Measurements from ENCODE around the gene WNK1.
"Not testable (repeated sequence)": the region's sequence is repeated elsewhere in the genome, so short reads cannot be mapped to it uniquely, and the experiment has no call there.

Gene WNK1

DNA sequence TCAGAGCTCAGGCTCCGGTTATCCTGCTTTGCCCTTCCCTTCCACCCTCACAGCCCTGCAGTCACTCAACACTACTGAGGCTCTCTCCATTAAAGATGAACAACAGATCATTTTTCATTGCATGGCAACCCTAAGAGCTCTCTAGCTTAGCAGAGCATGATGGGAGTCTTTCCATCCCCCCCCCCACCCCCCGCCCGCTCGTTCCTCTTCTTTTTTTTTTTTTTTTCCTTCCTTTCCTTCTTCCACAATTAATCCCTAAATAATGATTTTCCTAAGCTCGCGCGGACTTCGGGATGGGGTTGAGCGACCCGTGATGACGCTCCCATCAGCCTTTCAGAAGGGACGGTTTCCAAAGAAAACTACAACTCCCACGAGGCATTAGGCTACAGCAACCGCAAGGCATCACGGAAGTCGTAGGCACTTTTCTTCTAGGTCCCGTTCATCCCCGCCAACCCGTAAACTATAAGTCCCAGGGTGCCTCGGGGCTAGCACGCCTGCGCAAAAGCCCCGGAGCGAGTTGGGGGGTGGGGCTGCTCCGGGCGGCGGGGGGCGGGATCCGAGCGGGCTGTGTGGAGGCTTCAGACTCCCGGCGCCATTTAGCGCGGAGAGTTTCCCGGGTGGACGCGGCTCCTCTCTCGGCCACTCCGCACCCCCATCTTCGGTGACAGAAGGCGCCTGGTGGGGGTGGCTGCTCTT lies at the start of gene WNK1:
Gene WNK1, plus strand, starts transcription at position 581 of the 696 bp plus-strand sequence. CDS start 987 bp downstream, outside the sequence.
- peak; percentile 100 for DNase-seq

DNA sequence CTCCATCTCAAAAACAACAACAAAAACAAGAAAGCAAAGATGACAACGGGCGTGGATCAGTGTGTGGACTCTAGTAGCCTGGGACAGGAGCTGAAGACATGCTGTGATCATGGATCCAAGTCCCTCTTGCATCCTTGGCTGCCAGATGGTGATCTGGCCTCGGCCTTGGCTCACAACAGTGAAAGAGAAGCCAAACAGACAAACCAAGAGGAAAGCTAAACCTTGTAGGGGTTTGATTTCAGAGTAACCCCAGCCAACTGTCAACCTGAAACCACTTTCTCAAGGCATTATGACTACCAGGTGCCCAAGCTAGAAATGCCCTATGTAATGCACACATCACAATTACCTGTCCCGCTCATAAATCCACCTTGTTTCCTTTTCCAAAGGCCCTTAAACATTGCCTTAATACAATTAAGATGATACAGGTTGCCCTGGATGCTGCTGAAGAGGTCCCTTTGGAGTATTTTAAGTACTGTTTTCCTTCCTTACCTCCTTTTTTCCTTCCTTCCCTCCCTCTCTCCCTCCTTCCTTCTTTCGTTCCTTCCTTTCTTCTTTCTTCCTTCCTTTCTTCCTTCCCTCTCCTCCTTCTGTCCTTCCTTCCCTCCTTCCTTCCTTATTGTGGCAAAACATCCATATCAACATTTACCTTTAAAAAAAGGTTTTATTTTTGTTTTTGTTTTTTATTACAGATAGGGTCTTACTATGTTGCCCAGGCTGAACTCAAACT lies 47.7 kb upstream of the WNK1 start:
- no peak for DNase-seq

DNA sequence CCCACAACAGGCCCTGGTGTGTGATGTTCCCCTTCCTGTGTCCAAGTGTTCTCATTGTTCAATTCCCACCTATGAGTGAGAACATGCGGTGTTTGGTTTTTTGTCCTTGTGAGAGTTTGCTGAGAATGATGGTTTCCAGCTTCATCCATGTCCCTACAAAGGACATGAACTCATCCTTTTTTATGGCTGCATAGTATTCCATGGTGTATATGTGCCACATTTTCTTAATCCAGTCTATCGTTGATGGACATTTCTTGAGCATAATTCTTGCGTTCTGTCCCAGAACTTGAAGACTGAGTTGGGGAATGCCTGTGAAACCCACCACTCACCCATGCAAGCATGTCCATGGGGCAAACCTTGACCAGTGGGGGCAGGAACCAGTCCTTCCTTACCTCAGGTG lies 44.3 kb upstream of the WNK1 start:
- not testable (repeated sequence) for DNase-seq

DNA sequence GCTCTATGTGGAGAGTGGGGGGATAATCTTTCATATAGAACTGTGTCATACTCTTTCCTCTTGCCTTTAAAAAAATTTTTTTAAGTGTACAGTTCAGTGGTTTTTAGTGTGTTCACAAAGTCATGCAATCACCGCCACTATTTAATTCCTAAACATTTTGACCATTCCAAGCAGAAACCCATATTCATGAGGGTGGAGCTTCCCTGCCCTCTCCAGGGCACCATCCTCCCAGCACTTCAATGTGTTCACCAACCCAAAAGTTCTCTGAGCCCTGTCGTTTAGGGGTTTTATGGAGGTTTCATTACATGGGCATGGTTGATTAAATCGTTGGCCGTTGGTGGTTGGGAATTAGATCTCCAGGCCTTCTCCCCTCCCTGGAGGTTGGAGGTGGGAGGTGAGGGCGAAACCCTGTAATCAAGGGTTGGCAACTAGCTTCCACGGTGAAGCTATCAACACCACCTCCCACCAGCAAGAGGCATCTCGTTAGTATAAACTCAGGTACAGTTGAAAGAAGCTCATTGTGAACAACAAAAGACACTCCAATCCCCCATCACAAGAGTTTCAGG lies 42.8 kb upstream of the WNK1 start:
- DNase-seq, result no peak

DNA sequence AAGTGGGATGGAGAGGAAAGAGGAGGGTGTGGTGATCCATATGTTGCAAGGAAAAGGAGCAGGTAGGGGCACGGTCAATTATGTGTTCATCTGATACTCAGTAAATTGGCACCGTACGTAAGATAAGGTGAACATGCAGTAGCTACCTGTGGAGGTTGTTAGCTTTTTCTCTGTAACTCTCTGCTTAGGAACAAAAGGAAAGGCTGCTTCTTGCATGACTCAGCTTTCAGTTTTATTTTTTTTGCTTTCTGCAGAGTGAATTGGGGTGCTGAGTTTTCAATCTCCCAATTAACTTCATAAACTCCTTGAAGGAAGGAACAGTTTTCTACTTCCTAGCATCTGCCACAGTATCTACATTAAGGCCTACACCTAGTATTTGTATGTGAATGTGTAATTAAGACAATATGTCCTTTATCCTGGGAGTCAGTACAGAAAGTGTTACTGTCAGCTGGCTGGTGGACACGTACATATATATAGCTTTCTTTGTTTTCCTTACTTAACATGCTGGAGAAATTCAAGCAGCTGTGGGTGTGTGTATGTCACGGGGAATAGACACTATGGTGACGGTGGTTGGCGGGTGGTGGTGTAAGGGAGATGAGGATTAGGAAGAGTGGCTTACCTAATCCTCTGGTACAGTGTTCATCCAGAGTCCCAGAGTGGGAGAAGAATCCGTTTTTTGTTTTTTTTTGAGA lies 40.1 kb upstream of the WNK1 start:
- peak; percentile 55 for DNase-seq

DNA sequence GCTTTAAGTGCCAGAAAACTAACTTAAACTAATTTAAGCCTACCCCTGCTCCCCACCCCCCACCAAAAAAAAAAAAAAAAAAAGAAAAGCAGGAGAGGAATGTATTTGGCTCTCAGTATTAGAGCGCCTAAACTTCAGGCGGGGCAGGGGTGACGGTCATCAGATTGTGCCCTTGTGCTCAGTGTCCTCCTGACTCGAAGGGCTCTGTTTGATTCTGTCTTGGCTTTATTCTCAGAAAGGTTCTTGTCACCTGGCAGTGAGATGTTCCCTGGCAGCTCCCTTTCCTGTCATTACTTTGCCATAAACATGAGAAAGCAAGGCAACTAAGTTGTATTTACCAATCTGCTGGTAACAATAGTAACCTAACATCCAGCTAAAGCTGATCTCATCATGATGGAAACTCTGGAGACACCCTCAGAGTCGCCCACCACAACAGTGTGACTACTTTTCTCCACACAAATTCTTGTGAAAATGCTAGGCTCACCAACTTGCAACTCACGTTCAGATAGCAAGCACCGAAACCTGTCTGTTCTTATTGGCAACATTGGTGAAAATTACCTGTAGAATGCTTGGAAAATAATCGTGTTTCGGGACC lies 39.0 kb upstream of the WNK1 start:
- DNase-seq, result no peak

DNA sequence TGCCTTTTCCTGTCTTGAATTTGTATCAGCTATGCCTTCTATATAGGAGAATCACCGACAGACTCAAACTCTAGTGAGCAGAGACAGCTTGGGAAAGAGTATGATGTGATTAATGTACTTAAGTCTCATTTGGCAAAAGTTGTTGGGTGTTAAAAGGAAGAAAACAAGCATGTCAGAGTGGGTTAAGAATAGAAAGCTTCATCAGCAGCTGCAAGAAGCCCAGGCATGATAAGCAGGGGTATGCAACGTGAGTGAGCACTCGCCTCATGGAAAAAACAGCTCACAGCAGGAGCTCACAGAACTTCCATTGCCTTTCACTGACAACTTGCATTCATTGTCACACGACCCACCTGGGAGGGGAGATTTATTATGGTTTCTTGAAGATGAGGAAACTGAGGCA lies 35.9 kb upstream of the WNK1 start:
- no peak for DNase-seq

DNA sequence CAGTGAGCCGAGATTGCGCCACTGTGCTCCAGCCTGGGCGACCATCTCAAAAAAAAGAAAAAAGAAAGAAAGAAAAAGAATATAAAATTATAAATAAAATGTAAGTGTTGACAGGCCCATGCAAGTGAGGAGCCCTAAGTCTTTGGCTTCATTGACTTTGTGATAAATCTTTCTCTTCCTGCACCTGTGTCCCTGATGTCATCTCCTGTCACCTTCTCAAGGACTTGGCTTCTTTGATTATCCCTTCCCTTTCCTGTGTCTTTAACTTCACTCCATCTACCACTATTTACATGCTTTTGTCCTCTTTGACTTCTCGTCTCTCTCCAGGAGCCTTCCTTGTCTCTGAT lies 33.6 kb upstream of the WNK1 start:
- no peak for DNase-seq

DNA sequence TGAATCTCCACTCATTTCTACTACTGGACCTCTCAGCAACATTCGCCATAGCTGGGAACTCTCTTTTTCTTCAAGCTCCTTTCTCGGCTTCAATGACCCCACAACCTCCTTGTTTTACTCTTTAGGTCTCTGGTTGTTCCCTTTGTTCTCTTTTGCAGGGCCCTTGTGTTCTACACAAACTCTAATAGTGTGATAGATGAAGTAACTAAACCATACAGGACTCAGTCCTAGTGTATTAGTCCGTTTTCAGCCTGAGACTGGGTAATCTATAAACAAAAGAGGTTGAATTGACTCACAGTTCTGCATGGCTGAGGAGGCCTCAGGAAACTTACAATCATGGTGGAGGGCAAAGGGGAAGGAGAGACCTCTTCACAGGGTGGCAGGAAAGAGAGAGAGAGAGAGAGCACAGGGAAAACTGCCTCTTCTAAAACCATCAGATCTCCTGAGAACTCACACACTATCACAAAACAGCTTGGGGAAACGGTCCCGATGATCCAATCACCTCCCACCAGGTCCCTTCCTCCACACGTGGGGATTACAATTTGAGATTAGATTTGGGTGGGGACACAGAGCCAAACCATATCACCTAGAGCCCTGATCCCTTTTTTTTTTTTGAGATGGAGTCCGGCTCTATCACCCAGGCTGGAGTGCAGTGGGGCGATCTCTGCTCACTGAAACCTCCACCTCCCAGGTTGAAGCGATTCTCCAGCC lies 32.0 kb upstream of the WNK1 start:
- DNase-seq, result no peak

DNA sequence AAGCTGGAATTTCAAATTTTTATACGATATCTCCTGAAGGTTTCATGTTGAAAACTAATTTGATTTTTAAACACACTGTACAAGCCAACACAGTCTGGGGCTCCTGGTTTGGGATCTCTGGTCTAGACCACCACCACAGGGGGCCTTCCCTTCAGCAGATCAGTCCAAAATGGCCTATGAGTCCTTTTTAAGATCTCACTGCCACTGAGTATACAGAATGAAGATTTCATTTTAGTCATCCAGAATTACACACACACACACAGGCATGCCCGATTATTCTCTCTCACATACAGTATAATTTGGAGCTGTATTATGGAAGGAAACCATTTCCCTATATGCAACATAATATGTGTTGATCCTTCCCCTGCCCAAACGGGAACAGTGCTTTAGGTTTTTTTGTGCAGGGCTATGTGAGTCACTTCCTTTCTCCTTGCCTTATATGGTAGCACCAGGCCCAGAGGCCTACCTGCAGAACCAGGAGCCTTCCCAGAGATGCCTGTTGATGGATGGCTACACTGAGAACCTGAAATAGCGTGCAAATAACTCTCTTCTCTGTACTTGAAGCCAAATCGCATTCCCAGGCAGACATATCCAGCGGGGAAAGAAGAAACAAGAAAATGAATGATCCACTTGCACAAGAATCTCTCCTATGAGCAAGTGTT lies 28.1 kb upstream of the WNK1 start:
- peak; percentile 92 for DNase-seq

DNA sequence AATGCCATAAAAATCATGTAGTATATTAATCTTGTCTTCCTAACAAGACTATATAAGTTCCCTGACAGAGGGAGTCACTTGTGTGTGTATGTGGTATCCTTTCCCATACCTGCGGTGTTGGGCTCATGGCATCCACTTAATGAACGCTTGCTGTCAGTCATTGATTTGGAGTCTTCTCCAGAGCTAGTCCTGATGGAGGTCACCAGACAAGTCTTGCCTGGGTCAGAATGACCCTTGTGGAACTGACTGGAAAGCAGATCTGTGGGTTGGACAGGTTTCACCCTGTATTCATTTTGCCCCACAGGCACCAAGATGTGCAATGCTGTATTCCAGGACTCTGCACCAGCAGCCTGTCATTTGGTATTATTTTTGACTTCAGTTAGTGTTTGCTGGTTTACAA lies 27.3 kb upstream of the WNK1 start:
- no peak for DNase-seq

DNA sequence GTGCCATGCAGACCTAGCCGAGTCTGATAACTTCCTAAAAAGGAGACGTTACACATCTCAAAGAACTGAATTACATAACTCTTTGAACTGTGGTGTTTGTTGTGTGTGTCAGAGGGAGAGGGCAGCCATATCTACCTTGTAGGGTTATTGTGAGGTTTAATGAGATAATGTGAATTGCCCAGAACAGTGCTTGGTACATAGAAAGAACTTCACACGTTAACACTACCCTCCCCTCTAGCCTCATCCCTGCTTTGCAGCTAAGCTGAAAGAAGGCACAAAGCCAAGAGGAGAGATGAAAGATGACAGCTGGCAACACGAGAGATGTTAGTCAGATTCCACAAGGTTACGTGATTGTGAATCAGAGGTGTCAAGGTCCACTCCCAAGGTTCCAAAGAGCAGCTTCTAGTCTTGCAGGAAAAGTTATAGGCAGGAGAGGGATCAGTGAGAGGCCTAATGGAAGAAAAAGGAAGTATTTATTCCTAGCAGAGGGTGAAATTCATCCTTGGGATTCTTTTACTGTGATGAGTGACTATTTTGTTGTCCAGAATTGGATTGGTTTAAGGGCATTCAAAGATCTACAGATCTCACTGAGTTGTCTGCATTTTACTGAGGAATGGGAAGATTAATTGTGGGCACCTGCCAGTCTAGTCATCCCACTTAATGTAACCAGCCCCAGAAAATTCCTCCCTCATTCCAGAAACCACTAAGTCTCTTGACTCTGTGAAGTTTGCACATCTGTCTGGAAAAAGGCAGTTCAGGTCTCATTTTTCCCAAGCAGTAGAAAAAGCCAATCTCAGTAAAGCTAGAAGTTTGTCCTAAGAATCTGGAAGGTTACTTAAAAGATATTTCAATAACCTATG lies 25.9 kb upstream of the WNK1 start:
- no peak for DNase-seq

DNA sequence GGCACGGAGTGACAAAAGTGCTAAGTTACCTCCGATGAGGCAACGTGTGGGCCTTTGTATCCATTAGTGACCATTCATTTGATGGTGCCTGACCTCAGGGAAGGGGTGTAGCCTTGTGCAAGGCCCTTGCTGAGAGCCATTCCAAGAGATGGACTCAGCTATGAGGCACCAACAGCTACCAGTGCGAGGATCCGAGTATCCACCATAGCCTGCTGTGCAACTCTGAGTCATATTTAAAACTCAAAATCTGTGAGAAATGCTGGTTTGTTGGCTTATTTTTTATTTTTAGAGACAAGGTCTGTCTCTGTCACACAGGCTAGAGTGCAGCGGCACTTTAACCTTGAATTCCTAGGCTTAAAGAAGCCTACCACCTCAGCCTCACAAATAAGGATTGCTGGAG lies 25.1 kb upstream of the WNK1 start:
- DNase-seq, result no peak

DNA sequence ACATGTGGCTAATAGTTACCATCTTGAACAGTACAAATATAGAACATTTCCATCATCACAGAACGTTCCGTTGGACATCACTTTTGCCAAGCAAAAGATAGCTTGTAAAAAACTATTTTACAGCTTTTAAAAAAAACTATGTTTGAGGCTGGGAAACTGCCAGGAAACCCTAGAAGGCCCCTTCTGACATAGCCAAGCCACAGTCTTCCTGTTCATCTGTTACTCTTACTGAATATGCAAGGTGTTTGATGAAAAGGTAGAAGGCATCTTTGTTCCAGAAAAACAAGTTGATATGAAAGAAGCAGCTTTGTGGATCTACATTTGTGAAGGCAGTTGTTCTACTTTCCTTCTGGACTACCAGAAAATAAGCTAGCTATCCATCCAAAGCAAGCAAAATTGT lies 23.6 kb upstream of the WNK1 start:
- DNase-seq, result no peak

DNA sequence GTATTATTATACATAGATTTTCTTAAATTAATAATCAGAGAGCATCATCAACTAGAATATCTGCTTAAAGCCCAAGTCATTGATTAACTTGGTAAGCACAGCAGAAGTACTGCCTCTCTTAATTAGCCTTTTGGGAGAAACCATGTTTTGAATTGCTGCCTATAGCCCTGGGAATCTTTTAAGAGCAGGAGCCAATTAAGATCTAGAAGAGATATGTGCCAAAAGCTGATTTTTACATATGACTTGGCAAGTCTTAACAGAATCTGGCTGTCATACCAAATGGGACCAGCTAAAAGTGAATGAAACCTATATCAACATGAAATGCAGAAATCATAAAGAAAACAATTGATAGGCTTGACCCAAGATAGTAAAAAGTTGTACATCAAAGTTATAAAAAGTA lies 23.2 kb upstream of the WNK1 start:
- no peak for DNase-seq

DNA sequence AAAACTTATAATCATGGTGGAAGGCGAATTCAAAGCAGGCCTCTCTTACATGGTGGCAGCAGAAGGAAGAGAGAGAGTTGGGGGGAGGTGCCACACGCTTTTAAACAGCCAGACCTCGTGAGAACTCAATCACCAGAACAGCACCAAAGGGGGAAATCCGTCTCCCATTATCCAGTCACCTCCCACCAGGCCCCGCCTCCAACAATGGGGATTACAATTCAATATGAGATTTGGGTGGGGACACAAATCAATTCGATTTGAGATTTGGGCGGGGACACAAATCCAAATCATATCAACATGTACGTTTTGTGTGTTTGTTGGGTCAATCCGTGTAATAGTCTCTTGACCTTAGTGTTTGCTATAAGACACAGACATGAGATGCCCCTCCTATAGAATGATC lies 21.8 kb upstream of the WNK1 start:
- DNase-seq, result no peak

DNA sequence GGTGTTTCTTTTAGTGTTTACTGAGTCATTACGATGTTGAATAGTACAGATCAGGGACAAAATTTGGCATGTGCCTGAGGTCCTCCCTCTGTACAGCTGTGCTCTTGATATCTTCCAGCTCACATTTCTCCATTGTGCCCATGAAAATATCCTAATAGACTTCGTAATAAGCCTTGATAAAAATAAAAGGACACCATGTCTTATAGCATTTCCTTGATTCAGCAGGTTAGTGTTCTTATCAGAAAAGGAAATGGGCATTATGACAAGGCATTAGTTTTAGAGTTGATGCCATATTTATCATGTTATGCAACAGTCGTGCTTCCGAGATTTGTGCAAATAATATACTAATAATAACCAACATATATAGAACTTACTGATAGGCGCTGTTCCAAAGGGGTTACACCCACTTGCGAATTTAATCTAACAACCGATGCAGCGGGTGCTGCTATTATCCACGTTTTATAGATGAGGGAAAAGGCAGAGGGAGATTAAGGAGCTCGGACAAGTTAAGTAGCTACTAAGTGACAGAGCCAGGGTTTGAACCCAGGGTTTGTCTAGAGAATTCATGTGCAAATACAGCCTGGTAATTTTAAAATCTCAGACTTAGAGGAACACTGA lies 15.1 kb upstream of the WNK1 start:
- no peak for DNase-seq

DNA sequence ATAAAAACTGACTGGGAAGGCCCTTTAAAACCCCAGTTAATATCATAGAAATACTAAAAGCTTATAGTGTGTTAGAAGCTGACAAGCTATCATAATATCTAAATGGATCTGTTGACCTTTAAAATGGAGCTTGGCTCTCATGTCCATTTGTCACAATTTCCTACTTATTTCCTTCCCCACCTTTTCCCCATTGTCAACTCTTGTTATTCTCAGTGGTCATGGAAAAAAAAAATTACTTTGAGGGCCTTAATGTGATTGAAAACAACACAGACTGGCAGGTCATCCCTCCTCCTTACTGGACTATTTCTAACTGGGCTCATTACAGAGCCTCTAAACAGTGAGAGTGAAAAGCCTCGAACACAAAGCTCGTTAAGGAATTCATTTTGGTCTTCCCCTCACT lies 13.7 kb upstream of the WNK1 start:
- no peak for DNase-seq

DNA sequence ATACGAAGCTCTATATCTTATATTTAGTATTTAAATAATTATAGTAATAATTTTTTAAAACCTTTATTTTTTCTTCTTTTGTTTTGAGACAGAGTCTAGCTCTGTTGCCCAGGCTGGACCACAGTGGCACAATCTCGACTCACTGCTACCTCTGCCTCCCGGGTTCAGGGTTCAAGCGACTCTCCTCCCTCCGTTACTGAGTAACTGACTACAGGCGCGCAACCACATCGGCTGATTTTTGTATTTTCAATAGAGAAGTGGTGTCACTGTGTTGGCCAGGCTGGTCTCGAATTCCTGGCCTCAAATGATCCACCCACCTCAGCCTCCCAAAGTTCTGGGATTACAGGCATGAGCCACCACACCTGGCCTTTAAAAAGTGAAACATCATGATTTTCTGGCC lies 13.0 kb upstream of the WNK1 start:
- DNase-seq, result no peak

DNA sequence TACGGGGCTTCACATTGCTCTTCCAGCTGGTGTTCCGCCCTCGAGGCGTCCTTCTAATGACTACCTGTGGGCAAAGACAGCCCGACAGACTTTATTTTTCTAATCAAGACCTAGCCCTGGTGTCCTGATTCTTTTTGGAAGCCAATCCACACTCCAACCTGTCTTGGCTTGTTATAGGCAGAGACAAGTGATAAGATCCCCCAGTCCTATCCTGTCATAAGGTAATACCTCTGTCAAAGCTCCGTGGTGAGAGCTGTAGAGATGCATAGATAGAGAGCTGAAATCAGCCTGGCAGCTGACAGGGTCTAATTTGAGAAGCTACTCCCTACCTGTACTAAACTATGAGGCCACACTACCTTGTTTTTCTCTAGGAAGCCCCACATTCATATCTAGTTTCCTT lies 11.5 kb upstream of the WNK1 start:
- no peak for DNase-seq

DNA sequence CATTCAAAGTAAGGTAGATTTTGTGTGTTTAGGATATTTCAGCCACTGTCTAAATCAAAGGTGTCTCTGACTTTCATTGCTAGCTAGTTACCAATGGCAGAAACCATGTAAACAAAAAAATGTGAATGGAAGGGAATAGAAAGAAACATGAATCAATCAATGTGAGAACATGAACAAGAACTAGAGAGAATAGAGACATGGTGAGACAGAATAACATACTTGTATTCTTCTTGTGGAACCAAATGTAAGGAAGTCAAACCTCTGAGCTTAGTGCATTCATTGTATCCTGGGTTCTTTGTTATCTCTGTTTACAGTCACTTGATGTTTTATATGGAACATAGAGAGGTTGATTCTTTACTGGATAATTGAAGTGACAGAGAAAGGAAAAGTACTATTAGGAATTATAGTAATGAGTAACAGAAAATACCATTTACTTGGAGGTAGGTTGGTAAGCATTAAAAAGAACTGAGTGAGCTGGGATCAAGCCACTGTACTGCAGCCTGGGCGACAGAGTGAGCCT lies 2.6 kb upstream of the WNK1 start:
- DNase-seq, result peak; percentile 55

Measured in DMS53 (cell line).